H1 (cell line): ENCODE data around the gene TEF. TPM values are rescaled to one million over a fixed set of nuclear protein-coding genes. Genes with fewer than 3 reads are reported as not detected.

Experiments used
- CTCF ChIA-PET: fragments of 300-600 bp; sonication (Branson Sonifier 250); formaldehyde crosslinking; loops from one replicate; lab custom pipeline; 2021; ENCODE audit not compliant: partially characterized antibody; lab: Charles Lee
- POLR2A ChIA-PET: fragments of 300-600 bp; sonication (Branson Sonifier 250); formaldehyde crosslinking; loops from one replicate; lab custom pipeline; 2021; ENCODE audit warnings: inconsistent platforms; ENCODE audit not compliant: partially characterized antibody; lab: Charles Lee
- DNase-seq, 2 experiments: peaks; one replicate each; pipeline versions ENCODE4 v3.0.0 to v3.0.0-alpha.2; 2010 to 2022; ENCODE audit warnings: low spot score in 2 of 2, low read depth in 1 of 2, mixed read lengths in 1 of 2
- FAIRE-seq: peaks from 2 replicates; lab custom pipeline; 2011; peaks lifted over from hg19 to GRCh38; lab: Jason Lieb, UNC
- H2AFZ ChIP-seq: 2 replicates; pipeline ENCODE4 v1.8.1; 2012; ENCODE audit warnings: low read length, inconsistent platforms
- H2AK5ac ChIP-seq: 2 replicates; pipeline ENCODE4 v1.6.1; 2013; ENCODE audit warnings: low read depth, low read length
- H2BK120ac ChIP-seq: replicated peaks from 2 replicates; pipeline ENCODE3; 2013; ENCODE audit warnings: low read depth, low read length, inconsistent platforms
- H2BK12ac ChIP-seq: 2 replicates; pipeline ENCODE4 v1.6.1; 2013; ENCODE audit warnings: low read depth, low read length
- H2BK15ac ChIP-seq: 2 replicates; pipeline ENCODE4 v1.6.1; 2013; ENCODE audit warnings: low read length
- H2BK20ac ChIP-seq: 2 replicates; pipeline ENCODE4 v1.6.1; 2013; ENCODE audit warnings: low read length
- H2BK5ac ChIP-seq: 2 replicates; pipeline ENCODE4 v1.6.1; 2013; ENCODE audit warnings: low read depth, low read length
- H3K14ac ChIP-seq: 2 replicates; pipeline ENCODE4 v1.6.1; 2013; ENCODE audit warnings: inconsistent platforms; ENCODE audit not compliant: insufficient read length
- H3K18ac ChIP-seq: 2 replicates; pipeline ENCODE4 v1.6.1; 2013; ENCODE audit warnings: low read length; ENCODE audit errors: extremely low read depth
- H3K23ac ChIP-seq: 2 replicates; pipeline ENCODE4 v1.6.1; 2013; ENCODE audit warnings: inconsistent platforms; ENCODE audit not compliant: insufficient read length
- H3K23me2 ChIP-seq: 2 replicates; pipeline ENCODE4 v1.6.1; 2013; ENCODE audit warnings: low read depth, low read length
- H3K27ac ChIP-seq: 2 replicates; pipeline ENCODE4 v1.6.1; 2011; ENCODE audit warnings: low read depth, low read length, inconsistent platforms
- H3K27me3 ChIP-seq, 4 experiments: replicated peaks in 1 of 4; 1 replicate in 1 of 4; 2 replicates in 3 of 4; pipeline versions ENCODE4 v1.6.1 to v1.8.1; 2011 to 2013; ENCODE audit warnings: low read length in 3 of 4, mild to moderate bottlenecking in 3 of 4, inconsistent platforms in 2 of 4, mixed read lengths in 2 of 4, moderate library complexity in 1 of 4; ENCODE audit not compliant: control insufficient read depth in 3 of 4, insufficient read depth in 3 of 4; ENCODE audit errors: extremely low read depth in 1 of 4
- H3K36me3 ChIP-seq, 4 experiments: 2 replicates each; pipeline versions ENCODE4 v1.6.1 to v1.8.1; 2011 to 2013; ENCODE audit warnings: mild to moderate bottlenecking in 4 of 4, low read length in 3 of 4, moderate library complexity in 2 of 4, control low read depth in 1 of 4, inconsistent platforms in 1 of 4; ENCODE audit not compliant: insufficient read depth in 4 of 4, control insufficient read depth in 2 of 4
- H3K4ac ChIP-seq: replicated peaks from 2 replicates; pipeline ENCODE3; 2013; ENCODE audit warnings: low read length, low read depth, mixed read lengths, inconsistent platforms; ENCODE audit not compliant: insufficient read length
- H3K4me1 ChIP-seq, 4 experiments: replicated peaks in 1 of 4; 1 replicate in 1 of 4; 2 replicates in 3 of 4; pipeline versions ENCODE4 v1.6.1 to v1.8.1; 2011 to 2013; ENCODE audit warnings: low read length in 3 of 4, inconsistent platforms in 2 of 4, mixed read lengths in 1 of 4; ENCODE audit not compliant: insufficient read depth in 4 of 4, control insufficient read depth in 3 of 4
- H3K4me2 ChIP-seq, 2 experiments: 2 replicates each; pipeline versions ENCODE4 v1.6.1 to v1.8.1; 2011 to 2013; ENCODE audit warnings: low read depth in 2 of 2, low read length in 2 of 2, control low read depth in 1 of 2, inconsistent platforms in 1 of 2, mild to moderate bottlenecking in 1 of 2; ENCODE audit not compliant: insufficient read depth in 1 of 2
- H3K4me3 ChIP-seq, 4 experiments: fragments of 200-600, 300-600 bp in 1 of 4; sonication (generic), shearing (Covaris generic), sonication (Bioruptor Twin) in 1 of 4; 2 replicates each; pipeline versions ENCODE4 v1.5.1 to v1.8.1; 2011 to 2016; ENCODE audit warnings: low read length in 4 of 4, low read depth in 3 of 4, control low read depth in 2 of 4, inconsistent platforms in 2 of 4, mild to moderate bottlenecking in 2 of 4, mixed read lengths in 1 of 4, moderate library complexity in 1 of 4; ENCODE audit not compliant: insufficient read depth in 2 of 4; ENCODE audit errors: extremely low read depth in 1 of 4
- H3K56ac ChIP-seq: replicated peaks from 2 replicates; pipeline ENCODE3; 2013; ENCODE audit warnings: low read depth, mild to moderate bottlenecking, mixed read lengths, low read length, inconsistent platforms; ENCODE audit not compliant: insufficient read length
- H3K79me1 ChIP-seq: 2 replicates; pipeline ENCODE4 v1.6.1; 2013; ENCODE audit warnings: low read depth, low read length, control low read depth
- H3K79me2 ChIP-seq, 2 experiments: 2 replicates each; pipeline versions ENCODE4 v1.6.1 to v1.8.1; 2012 to 2013; ENCODE audit warnings: low read length in 2 of 2, mild to moderate bottlenecking in 2 of 2, inconsistent platforms in 1 of 2; ENCODE audit not compliant: insufficient read depth in 2 of 2, control insufficient read depth in 1 of 2
- H3K9ac ChIP-seq, 4 experiments: replicated peaks in 1 of 4; 1 replicate in 1 of 4; 2 replicates in 3 of 4; pipeline versions ENCODE4 v1.6.1 to v1.8.1; 2011 to 2013; ENCODE audit warnings: low read depth in 3 of 4, low read length in 3 of 4, control low read depth in 2 of 4, mild to moderate bottlenecking in 2 of 4, moderate library complexity in 2 of 4, inconsistent platforms in 1 of 4; ENCODE audit errors: extremely low read depth in 1 of 4
- H3K9me3 ChIP-seq, 2 experiments: 2 replicates each; pipeline versions ENCODE4 v1.6.1 to v1.8.1; 2012 to 2013; ENCODE audit warnings: mild to moderate bottlenecking in 2 of 2, moderate library complexity in 2 of 2, control low read depth in 1 of 2, inconsistent platforms in 1 of 2, low read depth in 1 of 2, low read length in 1 of 2, mixed read lengths in 1 of 2; ENCODE audit not compliant: insufficient read depth in 2 of 2
- H4K20me1 ChIP-seq, 2 experiments: replicated peaks in 1 of 2; 2 replicates each; pipeline versions ENCODE3 to v1.8.1; 2011 to 2013; ENCODE audit warnings: inconsistent platforms in 2 of 2, low read length in 2 of 2, mild to moderate bottlenecking in 1 of 2; ENCODE audit not compliant: insufficient read depth in 2 of 2, control insufficient read depth in 1 of 2
- H4K5ac ChIP-seq: 2 replicates; pipeline ENCODE4 v1.6.1; 2013; ENCODE audit warnings: low read length, low read depth, mixed read lengths, inconsistent platforms; ENCODE audit not compliant: insufficient read length
- H4K8ac ChIP-seq: 2 replicates; pipeline ENCODE4 v1.8.0; 2013; ENCODE audit warnings: mild to moderate bottlenecking, moderate library complexity, low read length, inconsistent platforms; ENCODE audit not compliant: insufficient read depth; ENCODE audit errors: extremely low read depth
- H4K91ac ChIP-seq: replicated peaks from 2 replicates; pipeline ENCODE3; 2013; ENCODE audit warnings: low read length, mixed read lengths, inconsistent platforms; ENCODE audit not compliant: insufficient read length
- CHD2 ChIP-seq: IDR thresholded peaks from 2 replicates; pipeline ENCODE4 v1.6.1; 2012; ENCODE audit warnings: low read length, improper control_type of control experiment
- E2F6 ChIP-seq: IDR thresholded peaks from 2 replicates; pipeline ENCODE4 v1.6.1; 2012; ENCODE audit warnings: inconsistent platforms
- HDAC2 ChIP-seq, 2 experiments: fragments of 300-600 bp in 1 of 2; sonication (generic) in 1 of 2; IDR thresholded peaks; 2 replicates each; pipeline ENCODE4 v1.6.1; 2011 to 2012; ENCODE audit warnings: low read depth in 2 of 2, low read length in 2 of 2, mild to moderate bottlenecking in 2 of 2, moderate library complexity in 2 of 2, borderline replicate concordance in 1 of 2, inconsistent platforms in 1 of 2
- JUND ChIP-seq: IDR thresholded peaks from 2 replicates; pipeline ENCODE4 v1.6.1; 2011; ENCODE audit warnings: mild to moderate bottlenecking, improper control_type of control experiment, low read length
- KDM4A ChIP-seq: IDR thresholded peaks from one replicate; pipeline ENCODE4 v1.7.1; 2012; ENCODE audit warnings: low read depth, mild to moderate bottlenecking, moderate library complexity, low read length, inconsistent platforms; ENCODE audit not compliant: severe bottlenecking
- MAX ChIP-seq: IDR thresholded peaks from 2 replicates; pipeline ENCODE4 v1.6.1; 2012; ENCODE audit warnings: inconsistent platforms
- RFX5 ChIP-seq: IDR thresholded peaks from 2 replicates; pipeline ENCODE4 v1.6.1; 2011; ENCODE audit warnings: low read depth, low read length, improper control_type of control experiment, borderline replicate concordance
- SP1 ChIP-seq: IDR thresholded peaks from 2 replicates; pipeline ENCODE4 v1.6.1; 2011; ENCODE audit warnings: low read depth, low read length
- WGBS, 2 experiments: shearing (Covaris generic) in 1 of 2; methylation state at CpG; one replicate each; pipeline versions ENCODE4 v1.1.6 to v1.1.7; 2013 to 2015; ENCODE audit warnings: low lambda C conversion rate in 2 of 2, mixed read lengths in 2 of 2, inconsistent platforms in 1 of 2, low coverage in 1 of 2, missing lambda C conversion rate in 1 of 2; ENCODE audit not compliant: insufficient replicate concordance in 2 of 2, insufficient coverage in 1 of 2, insufficient read length in 1 of 2; ENCODE audit errors: extremely low coverage in 1 of 2, missing lambda C conversion rate in 1 of 2; 5-methylcytosine and 5-hydroxymethylcytosine counted together
- polyA plus RNA-seq, 7 experiments: library from polyadenylated mRNA; depleted of rRNA in 3 of 7; stranded (reverse) in 5 of 7; unstranded in 2 of 7; fragments of >200 nt in 5 of 7; fragments of 200-250 nt in 2 of 7; gene quantifications; 1 replicate in 5 of 7; 2 replicates in 1 of 7; 4 replicates in 1 of 7; pipeline versions ENCODE4 v1.2.1 to v1.2.3, GENCODE V29; 2011 to 2013; ENCODE audit warnings: missing spikeins in 2 of 7, mixed read lengths in 2 of 7
- total RNA-seq: library from RNA; stranded (reverse); fragmentation: NEBNext Ultra II Directional; extraction: Animal tissue kit (Norgen Biotek cat#: 25700); gene quantifications from 2 replicates; pipeline ENCODE4 v1.2.1, GENCODE V29; 2021

Gene TEF
- total and polyA plus RNA-seq, 2 of the 8 experiments (the other 6 are each of a cell fraction or from before 2014, with no cell fraction given): 7.4 to 9.0 TPM

- peak overlapping the region; percentile 89 to 100 for H3K4me2 ChIP-seq
- no peak overlapping the region for H3K23ac ChIP-seq
- no peak overlapping the region for H2BK120ac ChIP-seq
- WGBS, 2 experiments: 0% methylated on average over 6 of the region's 35 CpGs; no CpG with 5 or more reads in 1 of the 2 experiments
- H4K8ac ChIP-seq: peak overlapping the region; percentile 97
- CTCF ChIA-PET: interaction anchor here (0.7 to 3.7 kb wide), 5 partner anchors 21 to 141 kb away, joined by 3 to 11 read pairs (median 4); no protein-coding TSS in a partner anchor
- FAIRE-seq (no peak), DNase-seq (no peak)
- H2BK20ac ChIP-seq: no peak overlapping the region
- no peak overlapping the region for H3K18ac ChIP-seq
- peaks cover 9% of the 10 kb centered on the region for H3K23me2 ChIP-seq
- H3K14ac ChIP-seq: no peak overlapping the region
- H3K4me1 ChIP-seq: peaks cover 2 to 10% (median 5%) of the 10 kb centered on the region in 4 experiments
- H4K20me1 ChIP-seq: peaks cover under 1 to 3% of the 10 kb centered on the region in 2 experiments
- POLR2A ChIA-PET: interaction anchor here (0.6 to 7.5 kb wide), 31 partner anchors 11 to 361 kb away, joined by 3 to 129 read pairs (median 5); partner anchors contain the start of genes ACO2, DESI1, PHF5A and PMM1
- no peak overlapping the region for H2BK15ac ChIP-seq
- H2BK12ac ChIP-seq: no peak overlapping the region
- no peaks in the 10 kb centered on the region for H3K9me3 ChIP-seq
- H2BK5ac ChIP-seq: no peak overlapping the region; the same call in 1 of the 2 replicates
- H3K4ac ChIP-seq: no peak overlapping the region
- no peak overlapping the region for H3K56ac ChIP-seq
- no peaks in the 10 kb centered on the region; a peak in 1 of 4 replicates for H3K79me2 ChIP-seq
- no peaks in the 10 kb centered on the region for H3K36me3 ChIP-seq
- no peaks in the 10 kb centered on the region; the same call in 1 of the 2 replicates for H3K79me1 ChIP-seq
- TF ChIP-seq SP1 (0 out of 2 replicates have a peak, but pooled peaks have one; percentile 15), E2F6 (no peak), HDAC2 (IDR thresholded peaks at IDR 0.05; ENCODE audit: borderline replicate concordance in 1 of 2, low read depth in 2 of 2, low read length in 2 of 2) (0 out of 4 replicates have a peak, but pooled peaks of 1 of the 2 experiments have one; percentile 54), RFX5 (no peak), JUND (no peak), CHD2 (no peak), KDM4A (peak; percentile 33), MAX (no peak)
- H2AFZ ChIP-seq: no peak overlapping the region
- no peak overlapping the region for H4K5ac ChIP-seq
- H3K27ac ChIP-seq: peak overlapping the region; percentile 74; the same call in 1 of the 2 replicates
- H2AK5ac ChIP-seq: no peak overlapping the region
- H3K9ac ChIP-seq: peak overlapping the region; percentile 24 to 80 (median 42); a peak in 5 of 7 replicates
- H3K27me3 ChIP-seq: no peaks in the 10 kb centered on the region
- H3K4me3 ChIP-seq: peak overlapping the region; percentile 66 to 79 (median 69)
- H4K91ac ChIP-seq: no peak overlapping the region
Measured at GRCh38 chr22:41382098-41382578, 396 bp downstream of the TEF start.
